WERI-Rb-1 (cell line): ENCODE results near the gene GOPC.

Experiments
- DNase-seq: peaks from one replicate; pipeline ENCODE4 v3.0.0-alpha.2; 2020
- H3K27ac ChIP-seq: fragments of 250-450 bp; sonication (Bioruptor Pico); 2 replicates; pipeline ENCODE4 v1.5.1; 2020; ENCODE audit warnings: mild to moderate bottlenecking, moderate library complexity
- H3K27me3 ChIP-seq: fragments of 250-450 bp; sonication (Bioruptor Pico); 2 replicates; pipeline ENCODE4 v1.5.1; 2021; ENCODE audit warnings: mild to moderate bottlenecking, low read depth, moderate library complexity; ENCODE audit not compliant: insufficient read depth, severe bottlenecking
- H3K36me3 ChIP-seq: fragments of 250-450 bp; sonication (Bioruptor Pico); 2 replicates; pipeline ENCODE4 v1.5.1; 2020; ENCODE audit warnings: mild to moderate bottlenecking, moderate library complexity
- H3K4me3 ChIP-seq: 2 replicates; pipeline ENCODE4 v1.5.1; 2011; ENCODE audit warnings: low read depth, mild to moderate bottlenecking, control low read depth, low read length
- H3K9me3 ChIP-seq: fragments of 250-450 bp; sonication (Bioruptor Pico); 2 replicates; pipeline ENCODE4 v1.5.1; 2021; ENCODE audit warnings: mild to moderate bottlenecking, moderate library complexity; ENCODE audit not compliant: severe bottlenecking
- TF ChIP-seq, protein P1 (sequence below): IDR thresholded peaks from 2 replicates; pipeline ENCODE4 v1.5.1; 2011; ENCODE audit warnings: low read depth, mild to moderate bottlenecking, control low read depth, inconsistent platforms, low read length

Gene GOPC

DNA sequence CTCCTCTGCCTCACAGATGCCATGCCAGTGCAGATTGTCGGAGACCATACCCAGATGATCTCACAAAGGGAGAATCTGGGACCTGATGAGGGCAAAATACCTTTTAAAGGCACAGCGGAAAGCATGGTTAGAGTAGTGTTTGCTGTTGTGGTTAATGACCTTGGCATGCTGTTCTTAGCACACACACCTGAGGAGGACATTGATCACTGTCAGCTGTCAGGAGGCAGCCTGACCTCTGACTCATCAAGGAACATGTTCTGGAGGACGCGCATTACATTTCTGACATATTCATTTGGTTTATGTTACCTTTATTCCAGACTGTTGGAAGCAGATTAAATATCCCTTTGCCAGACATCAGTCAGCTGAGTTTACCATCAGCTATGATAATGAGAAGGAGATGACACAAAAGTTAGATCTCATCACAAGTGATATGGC, 57.1 kb downstream of the GOPC start:
- no peak overlapping the region for H3K27ac ChIP-seq
- no peaks in the 10 kb centered on the region for H3K36me3 ChIP-seq
- DNase-seq = no peak
- TF ChIP-seq, protein P1, sequence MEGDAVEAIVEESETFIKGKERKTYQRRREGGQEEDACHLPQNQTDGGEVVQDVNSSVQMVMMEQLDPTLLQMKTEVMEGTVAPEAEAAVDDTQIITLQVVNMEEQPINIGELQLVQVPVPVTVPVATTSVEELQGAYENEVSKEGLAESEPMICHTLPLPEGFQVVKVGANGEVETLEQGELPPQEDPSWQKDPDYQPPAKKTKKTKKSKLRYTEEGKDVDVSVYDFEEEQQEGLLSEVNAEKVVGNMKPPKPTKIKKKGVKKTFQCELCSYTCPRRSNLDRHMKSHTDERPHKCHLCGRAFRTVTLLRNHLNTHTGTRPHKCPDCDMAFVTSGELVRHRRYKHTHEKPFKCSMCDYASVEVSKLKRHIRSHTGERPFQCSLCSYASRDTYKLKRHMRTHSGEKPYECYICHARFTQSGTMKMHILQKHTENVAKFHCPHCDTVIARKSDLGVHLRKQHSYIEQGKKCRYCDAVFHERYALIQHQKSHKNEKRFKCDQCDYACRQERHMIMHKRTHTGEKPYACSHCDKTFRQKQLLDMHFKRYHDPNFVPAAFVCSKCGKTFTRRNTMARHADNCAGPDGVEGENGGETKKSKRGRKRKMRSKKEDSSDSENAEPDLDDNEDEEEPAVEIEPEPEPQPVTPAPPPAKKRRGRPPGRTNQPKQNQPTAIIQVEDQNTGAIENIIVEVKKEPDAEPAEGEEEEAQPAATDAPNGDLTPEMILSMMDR = no peak
- no peaks in the 10 kb centered on the region for H3K9me3 ChIP-seq
- no peak overlapping the region for H3K4me3 ChIP-seq
- H3K27me3 ChIP-seq = no peaks in the 10 kb centered on the region

DNA sequence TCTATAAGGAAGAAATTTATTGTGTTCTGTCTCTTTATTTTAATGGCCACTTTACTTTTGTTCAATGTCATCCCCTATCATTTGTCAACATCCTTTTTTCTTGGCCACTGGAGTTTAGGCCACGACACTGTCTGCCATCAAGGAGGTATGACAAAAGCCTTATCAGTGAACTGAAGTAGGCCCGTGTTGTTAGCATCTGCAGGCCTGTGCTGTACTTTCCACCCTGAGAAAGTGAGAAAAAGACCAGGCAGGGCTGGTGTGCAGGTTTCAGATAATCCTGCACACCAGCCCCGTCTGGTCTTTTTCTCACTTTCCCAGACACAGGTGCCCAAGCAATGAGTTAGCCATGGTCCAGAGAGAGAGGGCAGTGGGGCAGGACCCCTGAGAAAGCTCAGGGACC, 57.6 kb downstream of the GOPC start:
- TF ChIP-seq, protein P1 = no peak
- H3K9me3 ChIP-seq = no peaks in the 10 kb centered on the region
- H3K27ac ChIP-seq = no peak overlapping the region
- H3K36me3 ChIP-seq = no peaks in the 10 kb centered on the region
- H3K4me3 ChIP-seq = no peak overlapping the region
- no peak for DNase-seq
- H3K27me3 ChIP-seq = no peaks in the 10 kb centered on the region

DNA sequence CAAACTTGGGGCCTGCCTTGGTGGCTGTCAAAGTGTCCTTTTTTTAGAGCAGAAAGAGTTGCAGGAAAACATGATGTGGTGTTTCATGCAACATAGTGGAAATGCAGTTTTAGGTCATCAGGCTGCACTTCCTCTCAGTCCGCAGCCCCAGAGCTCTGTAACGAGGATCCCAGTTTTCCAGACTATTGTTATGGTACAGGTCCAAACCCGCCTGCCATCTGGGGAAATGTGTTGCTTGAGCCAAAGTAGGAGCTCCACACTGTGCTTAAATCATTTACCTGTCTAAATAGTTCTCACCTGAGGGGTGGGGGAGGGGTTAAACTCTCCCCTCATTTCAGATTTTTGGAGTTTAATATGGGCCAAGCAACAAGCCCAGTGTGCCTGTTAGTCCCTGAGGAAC, 59.8 kb downstream of the GOPC start:
- H3K36me3 ChIP-seq = no peaks in the 10 kb centered on the region

DNA sequence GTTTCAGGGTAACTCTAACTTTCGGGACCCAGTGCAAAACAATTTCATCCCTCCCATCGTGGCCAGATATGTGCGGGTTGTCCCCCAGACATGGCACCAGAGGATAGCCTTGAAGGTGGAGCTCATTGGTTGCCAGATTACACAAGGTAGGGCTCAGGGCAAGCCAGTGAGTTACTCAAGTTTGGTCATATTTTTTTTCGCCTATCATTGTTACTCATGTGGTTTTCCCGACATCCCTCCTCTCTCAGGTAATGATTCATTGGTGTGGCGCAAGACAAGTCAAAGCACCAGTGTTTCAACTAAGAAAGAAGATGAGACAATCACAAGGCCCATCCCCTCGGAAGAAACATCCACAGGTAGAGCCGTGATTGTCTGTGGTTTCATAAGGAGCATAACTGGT, 61.6 kb downstream of the GOPC start:
- H3K4me3 ChIP-seq = no peak overlapping the region
- no peak overlapping the region for H3K27ac ChIP-seq
- H3K9me3 ChIP-seq = no peaks in the 10 kb centered on the region
- DNase-seq = no peak
- TF ChIP-seq, protein P1 = no peak
- no peaks in the 10 kb centered on the region for H3K36me3 ChIP-seq
- no peaks in the 10 kb centered on the region for H3K27me3 ChIP-seq

More for the DNA sequence above, 59.8 kb downstream of the GOPC start:
- TF ChIP-seq, protein P1 = no peak
- Histone ChIP-seq H3K9me3 (no peaks in the 10 kb centered on the region), H3K27me3 (no peaks in the 10 kb centered on the region), H3K27ac (no peak overlapping the region), H3K4me3 (no peak overlapping the region)
- DNase-seq = no peak

DNA sequence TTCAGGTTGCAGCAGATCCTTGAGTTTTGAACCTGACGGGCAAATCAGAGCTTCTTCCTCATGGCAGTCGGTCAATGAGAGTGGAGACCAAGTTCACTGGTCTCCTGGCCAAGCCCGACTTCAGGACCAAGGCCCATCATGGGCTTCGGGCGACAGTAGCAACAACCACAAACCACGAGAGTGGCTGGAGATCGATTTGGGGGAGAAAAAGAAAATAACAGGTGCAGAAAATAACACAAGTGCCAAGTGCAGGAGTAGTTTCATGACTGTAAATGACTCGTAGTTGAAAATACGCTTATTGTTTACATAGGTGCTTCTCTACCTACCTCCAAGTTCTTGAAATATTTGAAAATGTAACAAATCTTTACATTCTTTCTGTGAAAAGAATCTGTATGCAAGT, 63.7 kb downstream of the GOPC start:
- H3K36me3 ChIP-seq = no peaks in the 10 kb centered on the region
- no peak for DNase-seq
- no peaks in the 10 kb centered on the region for H3K27me3 ChIP-seq
- H3K27ac ChIP-seq = no peak overlapping the region
- no peaks in the 10 kb centered on the region for H3K9me3 ChIP-seq
- TF ChIP-seq, protein P1 = no peak
- no peak overlapping the region for H3K4me3 ChIP-seq

DNA sequence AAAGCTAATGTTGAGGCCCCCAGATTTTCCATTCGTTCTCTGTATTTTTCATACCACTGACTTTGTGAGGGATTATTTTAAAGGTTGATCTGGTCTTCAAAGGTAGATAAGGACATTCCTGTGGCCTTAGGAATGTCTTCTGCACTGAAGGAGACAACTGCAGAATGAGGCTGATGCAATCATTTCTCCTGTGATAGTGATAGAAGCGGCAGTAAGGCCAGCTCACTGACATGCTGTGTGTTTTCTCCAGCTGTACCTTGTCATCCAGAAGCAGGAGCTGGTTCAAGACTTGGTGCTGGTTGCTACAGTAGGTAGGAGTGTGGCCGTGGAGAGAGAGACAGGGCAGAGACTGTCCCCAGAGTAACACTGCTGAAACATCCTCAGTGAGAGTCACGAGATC, 66.0 kb downstream of the GOPC start:
- Histone ChIP-seq H3K27ac (no peak overlapping the region), H3K36me3 (no peaks in the 10 kb centered on the region), H3K9me3 (no peaks in the 10 kb centered on the region), H3K4me3 (no peak overlapping the region), H3K27me3 (no peaks in the 10 kb centered on the region)
- no peak for DNase-seq
- TF ChIP-seq, protein P1 = no peak
